Ishikawa (cell line): Measurements from ENCODE around the gene ZNF263.

ENCODE experiments used
- CEBPB ChIP-seq: IDR thresholded peaks from 2 replicates; pipeline ENCODE4 v1.6.1; 2012
- CREB1 ChIP-seq: IDR thresholded peaks from 2 replicates; pipeline ENCODE4 v1.6.1; 2012; ENCODE audit warnings: low read depth
- EGR1 ChIP-seq: IDR thresholded peaks from 2 replicates; pipeline ENCODE4 v1.6.1; 2012
- EP300 ChIP-seq: IDR thresholded peaks from 2 replicates; pipeline ENCODE4 v1.6.1; 2012; ENCODE audit warnings: borderline replicate concordance
- FOXM1 ChIP-seq: IDR thresholded peaks from 2 replicates; pipeline ENCODE4 v1.6.1; 2012; ENCODE audit warnings: low read depth, borderline replicate concordance
- NFIC ChIP-seq: IDR thresholded peaks from 2 replicates; pipeline ENCODE4 v1.6.1; 2012
- RAD21 ChIP-seq: IDR thresholded peaks from 2 replicates; pipeline ENCODE4 v1.6.1; 2012; ENCODE audit warnings: low read depth
- TAF1 ChIP-seq: IDR thresholded peaks from 2 replicates; pipeline ENCODE4 v1.6.1; 2012; ENCODE audit warnings: low read depth, mild to moderate bottlenecking
- TCF12 ChIP-seq: IDR thresholded peaks from 2 replicates; pipeline ENCODE4 v1.6.1; 2012; ENCODE audit warnings: low read depth
- TEAD4 ChIP-seq: IDR thresholded peaks from 2 replicates; pipeline ENCODE4 v1.6.1; 2012
- YY1 ChIP-seq: IDR thresholded peaks from 2 replicates; pipeline ENCODE4 v1.6.1; 2012; ENCODE audit warnings: low read depth
- ZBTB7A ChIP-seq: IDR thresholded peaks from 2 replicates; pipeline ENCODE4 v1.6.1; 2012; ENCODE audit warnings: low read depth
- TF ChIP-seq, protein P1 (sequence below): IDR thresholded peaks from 2 replicates; pipeline ENCODE4 v1.6.1; 2012
- TF ChIP-seq, protein P2 (sequence below): IDR thresholded peaks from 2 replicates; pipeline ENCODE4 v1.6.1; 2012; ENCODE audit warnings: low read depth, mild to moderate bottlenecking
- TF ChIP-seq, protein P3 (sequence below): IDR thresholded peaks from 2 replicates; pipeline ENCODE4 v1.6.1; 2012

ZNF263 gene

DNA sequence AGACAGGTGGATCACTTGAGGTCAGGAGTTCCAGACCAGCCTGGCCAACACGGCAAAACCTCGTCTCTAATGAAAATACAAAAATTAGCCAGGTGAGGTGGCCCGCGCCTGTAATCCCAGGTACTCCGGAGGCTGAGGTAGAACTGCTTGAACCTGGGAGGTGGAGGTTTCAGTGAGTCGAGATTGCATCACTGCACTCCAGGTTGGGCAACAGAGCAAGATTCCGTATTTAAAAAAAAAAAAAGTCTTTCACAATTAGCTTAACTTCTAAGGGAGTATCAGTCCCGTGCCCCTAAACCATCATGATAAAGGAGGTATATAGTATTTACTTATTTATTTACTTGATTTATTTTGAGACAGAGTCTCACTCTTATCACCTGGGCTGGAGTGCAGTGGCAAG is 23.5 kb upstream of the ZNF263 start:
- no peak for TF ChIP-seq TAF1
- TF ChIP-seq, protein P1, sequence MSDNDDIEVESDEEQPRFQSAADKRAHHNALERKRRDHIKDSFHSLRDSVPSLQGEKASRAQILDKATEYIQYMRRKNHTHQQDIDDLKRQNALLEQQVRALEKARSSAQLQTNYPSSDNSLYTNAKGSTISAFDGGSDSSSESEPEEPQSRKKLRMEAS, result no peak
- TF ChIP-seq, protein P2, sequence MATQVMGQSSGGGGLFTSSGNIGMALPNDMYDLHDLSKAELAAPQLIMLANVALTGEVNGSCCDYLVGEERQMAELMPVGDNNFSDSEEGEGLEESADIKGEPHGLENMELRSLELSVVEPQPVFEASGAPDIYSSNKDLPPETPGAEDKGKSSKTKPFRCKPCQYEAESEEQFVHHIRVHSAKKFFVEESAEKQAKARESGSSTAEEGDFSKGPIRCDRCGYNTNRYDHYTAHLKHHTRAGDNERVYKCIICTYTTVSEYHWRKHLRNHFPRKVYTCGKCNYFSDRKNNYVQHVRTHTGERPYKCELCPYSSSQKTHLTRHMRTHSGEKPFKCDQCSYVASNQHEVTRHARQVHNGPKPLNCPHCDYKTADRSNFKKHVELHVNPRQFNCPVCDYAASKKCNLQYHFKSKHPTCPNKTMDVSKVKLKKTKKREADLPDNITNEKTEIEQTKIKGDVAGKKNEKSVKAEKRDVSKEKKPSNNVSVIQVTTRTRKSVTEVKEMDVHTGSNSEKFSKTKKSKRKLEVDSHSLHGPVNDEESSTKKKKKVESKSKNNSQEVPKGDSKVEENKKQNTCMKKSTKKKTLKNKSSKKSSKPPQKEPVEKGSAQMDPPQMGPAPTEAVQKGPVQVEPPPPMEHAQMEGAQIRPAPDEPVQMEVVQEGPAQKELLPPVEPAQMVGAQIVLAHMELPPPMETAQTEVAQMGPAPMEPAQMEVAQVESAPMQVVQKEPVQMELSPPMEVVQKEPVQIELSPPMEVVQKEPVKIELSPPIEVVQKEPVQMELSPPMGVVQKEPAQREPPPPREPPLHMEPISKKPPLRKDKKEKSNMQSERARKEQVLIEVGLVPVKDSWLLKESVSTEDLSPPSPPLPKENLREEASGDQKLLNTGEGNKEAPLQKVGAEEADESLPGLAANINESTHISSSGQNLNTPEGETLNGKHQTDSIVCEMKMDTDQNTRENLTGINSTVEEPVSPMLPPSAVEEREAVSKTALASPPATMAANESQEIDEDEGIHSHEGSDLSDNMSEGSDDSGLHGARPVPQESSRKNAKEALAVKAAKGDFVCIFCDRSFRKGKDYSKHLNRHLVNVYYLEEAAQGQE, result no peak
- TF ChIP-seq RAD21, result no peak
- TF ChIP-seq FOXM1, result no peak
- no peak for TF ChIP-seq YY1
- no peak for TF ChIP-seq CEBPB
- no peak for TF ChIP-seq TEAD4
- TF ChIP-seq EP300, result no peak
- TF ChIP-seq CREB1, result no peak
- TF ChIP-seq EGR1, result no peak
- TF ChIP-seq NFIC, result no peak
- TF ChIP-seq TCF12, result no peak
- TF ChIP-seq, protein P3, sequence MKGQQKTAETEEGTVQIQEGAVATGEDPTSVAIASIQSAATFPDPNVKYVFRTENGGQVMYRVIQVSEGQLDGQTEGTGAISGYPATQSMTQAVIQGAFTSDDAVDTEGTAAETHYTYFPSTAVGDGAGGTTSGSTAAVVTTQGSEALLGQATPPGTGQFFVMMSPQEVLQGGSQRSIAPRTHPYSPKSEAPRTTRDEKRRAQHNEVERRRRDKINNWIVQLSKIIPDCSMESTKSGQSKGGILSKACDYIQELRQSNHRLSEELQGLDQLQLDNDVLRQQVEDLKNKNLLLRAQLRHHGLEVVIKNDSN, result no peak
- no peak for TF ChIP-seq ZBTB7A

DNA sequence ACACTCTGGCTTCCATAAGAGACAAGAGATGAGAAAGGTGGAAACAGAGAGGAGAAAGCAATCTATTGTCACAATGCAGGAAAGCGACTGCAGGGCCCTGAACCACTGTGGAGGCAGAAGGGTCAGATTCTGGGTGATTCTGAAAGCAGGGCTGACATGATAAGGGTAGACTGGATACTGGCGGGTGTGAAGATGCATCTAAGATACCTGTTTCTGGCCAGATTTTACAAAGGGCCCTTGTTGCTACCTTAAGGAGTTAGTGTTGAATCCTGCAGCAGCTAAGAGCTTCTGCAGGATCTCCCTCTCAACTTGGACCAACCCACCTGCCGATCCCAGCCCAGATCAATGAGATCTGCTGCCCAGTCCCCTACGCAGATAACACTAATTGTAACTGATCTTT is 20.8 kb upstream of the ZNF263 start:
- TF ChIP-seq YY1, result no peak
- no peak for TF ChIP-seq EP300
- TF ChIP-seq, protein P1, result no peak
- no peak for TF ChIP-seq NFIC

DNA sequence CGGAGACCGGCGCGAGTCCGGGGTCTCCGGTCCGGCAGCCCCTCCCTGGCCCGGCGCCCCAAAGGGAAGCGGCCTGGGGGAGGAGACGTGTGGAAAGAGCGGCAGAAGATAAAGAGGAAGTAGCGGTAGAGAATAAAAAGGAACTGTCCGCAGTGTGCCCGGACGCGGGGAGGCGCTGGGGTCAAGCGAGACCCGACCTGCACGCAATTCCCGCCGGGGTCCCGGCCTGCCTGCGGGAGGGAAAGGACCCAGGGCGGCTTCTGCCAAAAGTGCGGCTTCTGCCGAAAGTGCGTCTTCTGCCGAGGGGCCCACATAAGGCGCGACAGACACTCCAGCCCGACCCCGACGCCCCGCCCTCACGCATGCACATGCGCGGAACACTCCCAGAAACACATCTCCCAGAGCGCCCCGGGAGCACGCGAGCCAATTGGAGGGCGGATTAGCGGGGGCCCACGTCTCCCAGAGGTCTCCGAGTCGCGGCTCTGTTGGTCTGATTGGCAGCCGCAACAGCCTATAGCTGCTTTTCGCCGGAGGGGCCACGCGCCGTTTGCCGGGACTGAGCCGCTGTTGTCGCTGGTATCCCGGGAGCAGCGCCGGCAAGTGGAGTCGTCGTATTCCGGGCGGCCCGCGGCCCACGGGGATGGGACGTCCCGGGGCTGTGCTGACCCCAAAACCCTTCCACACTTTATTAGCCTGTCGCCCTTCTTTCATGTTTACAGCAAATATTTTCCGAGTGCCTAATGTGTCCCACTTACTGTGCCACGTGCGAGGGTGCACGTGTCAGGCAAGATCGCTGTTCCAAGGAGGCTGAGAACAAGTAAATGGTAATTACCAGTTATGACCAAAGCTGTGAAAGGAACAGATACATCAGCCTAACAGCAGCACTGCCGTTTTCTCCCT is 18.9 kb upstream of the ZNF263 start:
- TF ChIP-seq ZBTB7A (peak; percentile 77; the same call in 1 of the 2 replicates), TAF1 (peak; percentile 53), EP300 (no peak), NFIC (no peak), RAD21 (no peak), CREB1 (peak; percentile 65; the same call in 1 of the 2 replicates), YY1 (no peak), TEAD4 (no peak), TCF12 (peak; percentile 45; the same call in 1 of the 2 replicates)
- TF ChIP-seq, protein P1, result peak; percentile 99
- TF ChIP-seq, protein P2, result 0 out of 2 replicates have a peak, but pooled peaks have one; percentile 8
- TF ChIP-seq, protein P3, result peak; percentile 72

DNA sequence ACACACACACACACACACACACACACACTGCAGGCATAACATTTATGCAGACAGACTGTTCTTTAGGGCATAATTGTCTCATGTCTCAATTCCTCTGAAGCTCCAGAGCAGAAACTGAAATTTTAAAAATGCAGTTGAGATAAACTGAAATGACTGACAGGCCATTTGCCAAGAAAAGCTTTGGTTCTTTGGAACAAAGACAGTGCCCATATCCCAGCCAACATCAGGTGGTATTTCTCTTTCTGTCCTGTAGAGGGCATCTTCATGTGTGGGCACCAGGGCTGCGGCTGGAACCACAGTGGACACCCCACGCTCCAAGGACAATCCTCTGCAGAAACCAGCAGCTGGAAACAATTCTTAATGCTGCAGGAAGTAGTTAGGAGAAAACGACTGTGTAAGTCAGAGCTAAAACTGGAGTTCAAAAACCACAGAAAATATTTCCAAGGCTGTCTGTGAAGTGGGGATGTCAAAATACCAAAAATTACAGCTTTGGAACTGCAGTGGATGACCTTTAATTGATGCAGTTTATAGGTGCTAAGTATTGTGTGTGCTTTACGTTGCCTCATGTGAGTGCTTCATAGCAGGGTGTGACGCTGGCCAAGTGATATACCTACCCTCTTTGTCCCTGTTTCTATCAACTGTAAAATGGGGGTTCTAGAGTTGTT is 16.3 kb upstream of the ZNF263 start:
- TF ChIP-seq RAD21 (peak; percentile 38; the same call in 1 of the 2 replicates), ZBTB7A (no peak)

DNA sequence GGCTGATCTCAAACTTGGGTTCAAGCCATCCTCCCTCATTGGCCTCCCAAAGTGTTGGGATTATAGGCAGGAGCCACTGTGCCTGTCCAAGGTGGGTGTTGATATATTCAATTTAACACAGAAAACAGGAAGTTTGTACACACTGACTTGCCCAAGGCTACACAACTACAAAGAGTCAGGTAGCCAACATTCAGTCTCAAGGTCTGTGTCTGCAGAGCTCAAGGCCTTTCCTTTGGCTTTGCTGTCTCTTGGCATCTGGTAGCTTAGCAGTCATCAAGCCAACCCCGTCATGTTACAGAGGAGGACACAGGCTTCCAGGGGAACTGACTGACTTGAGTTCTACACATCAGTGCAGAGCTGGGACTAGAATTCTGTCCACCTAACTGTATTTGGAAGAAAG is 15.0 kb upstream of the ZNF263 start:
- TF ChIP-seq TCF12, result no peak
- no peak for TF ChIP-seq ZBTB7A

DNA sequence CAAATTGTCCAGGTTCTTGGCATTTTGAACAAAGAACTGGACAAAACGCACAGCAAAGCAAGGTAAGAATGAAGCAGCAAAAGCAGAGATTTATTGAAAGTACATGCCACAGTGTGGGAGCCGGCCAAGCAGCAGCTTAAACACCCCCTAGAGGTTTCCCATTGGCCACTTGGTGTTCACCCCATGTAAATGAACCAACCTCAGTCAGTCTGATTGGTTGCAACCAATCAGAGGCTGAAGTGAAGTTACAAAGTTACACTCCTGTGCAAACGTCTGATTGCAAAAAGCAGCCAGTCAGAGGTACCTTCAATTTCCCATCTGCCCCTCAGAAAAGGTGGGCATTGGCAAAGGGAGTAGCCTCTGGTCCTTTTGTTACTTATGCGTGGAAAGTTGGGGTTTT is 8.8 kb upstream of the ZNF263 start:
- TF ChIP-seq RAD21 (no peak), TAF1 (no peak), TCF12 (no peak), NFIC (no peak), CEBPB (no peak), ZBTB7A (no peak), EP300 (no peak), YY1 (no peak), FOXM1 (no peak), EGR1 (no peak), CREB1 (no peak), TEAD4 (no peak)
- TF ChIP-seq, protein P1, result no peak
- TF ChIP-seq, protein P2, result no peak
- TF ChIP-seq, protein P3, result no peak
